HEK293 (cell line): ENCODE measurements around the gene PLCD1.

Source experiments
- EGR2 ChIP-seq: fragments of 450-650 bp; formaldehyde crosslinking; IDR thresholded peaks from 2 replicates; pipeline ENCODE4 v1.5.1; 2016; ENCODE audit warnings: low read depth, missing biosample characterization, missing genetic modification characterization
- GLIS1 ChIP-seq: fragments of 450-650 bp; formaldehyde crosslinking; IDR thresholded peaks from 2 replicates; pipeline ENCODE4 v1.5.1; 2016; ENCODE audit warnings: missing biosample characterization, missing genetic modification characterization
- HOXD13 ChIP-seq: sonication (generic); formaldehyde crosslinking; IDR thresholded peaks from 2 replicates; pipeline ENCODE4 v1.8.0; 2022; ENCODE audit warnings: missing genetic modification reagents, borderline replicate concordance
- KLF1 ChIP-seq: fragments of 450-650 bp; formaldehyde crosslinking; IDR thresholded peaks from 2 replicates; pipeline ENCODE4 v1.5.1; 2016; ENCODE audit warnings: missing biosample characterization, missing genetic modification characterization
- KLF17 ChIP-seq: fragments of 450-650 bp; formaldehyde crosslinking; IDR thresholded peaks from 2 replicates; pipeline ENCODE4 v1.5.1; 2016; ENCODE audit warnings: missing biosample characterization, missing genetic modification characterization
- MEIS1 ChIP-seq: sonication (generic); formaldehyde crosslinking; IDR thresholded peaks from 2 replicates; pipeline ENCODE4 v1.8.1; 2022; ENCODE audit warnings: missing genetic modification reagents, mild to moderate bottlenecking, borderline replicate concordance
- PRDM6 ChIP-seq: fragments of 450-650 bp; formaldehyde crosslinking; IDR thresholded peaks from 2 replicates; pipeline ENCODE4 v1.5.1; 2017; ENCODE audit warnings: missing biosample characterization, missing genetic modification characterization
- SALL2 ChIP-seq: fragments of 450-650 bp; formaldehyde crosslinking; IDR thresholded peaks from 2 replicates; pipeline ENCODE4 v1.5.0; 2017; ENCODE audit warnings: missing biosample characterization, mild to moderate bottlenecking, missing genetic modification characterization, borderline replicate concordance
- SP2 ChIP-seq: fragments of 450-650 bp; formaldehyde crosslinking; IDR thresholded peaks from 2 replicates; pipeline ENCODE4 v1.5.1; 2016; ENCODE audit warnings: missing biosample characterization, missing genetic modification characterization
- TRIM28 ChIP-seq: IDR thresholded peaks from 2 replicates; pipeline ENCODE4 v1.6.1; 2011; ENCODE audit warnings: low read length, control low read depth, borderline replicate concordance
- ZBTB26 ChIP-seq: fragments of 450-650 bp; formaldehyde crosslinking; optimal IDR thresholded peaks from 2 replicates; pipeline ENCODE3; 2016; ENCODE audit warnings: missing biosample characterization, mild to moderate bottlenecking, missing genetic modification characterization
- ZEB2 ChIP-seq: fragments of 450-650 bp; formaldehyde crosslinking; IDR thresholded peaks from 2 replicates; pipeline ENCODE4 v1.5.1; 2016; ENCODE audit warnings: missing biosample characterization, missing genetic modification characterization
- ZNF133 ChIP-seq: fragments of 450-650 bp; formaldehyde crosslinking; IDR thresholded peaks from 2 replicates; pipeline ENCODE4 v1.5.1; 2016; ENCODE audit warnings: missing biosample characterization, missing genetic modification characterization
- ZNF16 ChIP-seq: fragments of 450-650 bp; formaldehyde crosslinking; IDR thresholded peaks from 2 replicates; pipeline ENCODE4 v1.5.1; 2016; ENCODE audit warnings: low read depth, missing biosample characterization, missing genetic modification characterization
- ZNF169 ChIP-seq: fragments of 450-650 bp; formaldehyde crosslinking; IDR thresholded peaks from 2 replicates; pipeline ENCODE4 v1.5.1; 2016; ENCODE audit warnings: missing biosample characterization, missing genetic modification characterization
- ZNF174 ChIP-seq: fragments of 450-650 bp; formaldehyde crosslinking; IDR thresholded peaks from 2 replicates; pipeline ENCODE4 v1.5.0; 2017; ENCODE audit warnings: missing biosample characterization, mild to moderate bottlenecking, missing genetic modification characterization
- ZNF214 ChIP-seq: fragments of 450-650 bp; formaldehyde crosslinking; IDR thresholded peaks from 2 replicates; pipeline ENCODE4 v1.5.1; 2017; ENCODE audit warnings: missing biosample characterization, mild to moderate bottlenecking, missing genetic modification characterization, borderline replicate concordance
- ZNF280C ChIP-seq: fragments of 450-650 bp; formaldehyde crosslinking; IDR thresholded peaks from 2 replicates; pipeline ENCODE4 v1.5.1; 2016; ENCODE audit warnings: missing biosample characterization, missing genetic modification characterization
- ZNF302 ChIP-seq: fragments of 450-650 bp; formaldehyde crosslinking; IDR thresholded peaks from 2 replicates; pipeline ENCODE4 v1.5.1; 2016; ENCODE audit warnings: missing biosample characterization, missing genetic modification characterization, low read depth
- ZNF501 ChIP-seq: fragments of 450-650 bp; formaldehyde crosslinking; IDR thresholded peaks from 2 replicates; pipeline ENCODE4 v1.5.1; 2016; ENCODE audit warnings: missing biosample characterization, missing genetic modification characterization
- ZNF513 ChIP-seq: fragments of 450-650 bp; IDR thresholded peaks from 2 replicates; pipeline ENCODE4 v1.5.1; 2018; ENCODE audit warnings: missing biosample characterization, missing genetic modification characterization
- ZNF514 ChIP-seq: fragments of 450-650 bp; formaldehyde crosslinking; IDR thresholded peaks from 2 replicates; pipeline ENCODE4 v1.5.1; 2016; ENCODE audit warnings: missing biosample characterization, missing genetic modification characterization
- ZNF580 ChIP-seq: fragments of 450-650 bp; formaldehyde crosslinking; IDR thresholded peaks from 2 replicates; pipeline ENCODE4 v1.5.1; 2016; ENCODE audit warnings: missing biosample characterization, missing genetic modification characterization
- ZNF610 ChIP-seq: fragments of 450-650 bp; formaldehyde crosslinking; IDR thresholded peaks from 2 replicates; pipeline ENCODE4 v1.5.1; 2016; ENCODE audit warnings: missing biosample characterization, missing genetic modification characterization, borderline replicate concordance
- ZNF645 ChIP-seq: fragments of 450-650 bp; formaldehyde crosslinking; IDR thresholded peaks from 2 replicates; pipeline ENCODE4; 2016; ENCODE audit warnings: missing biosample characterization, missing genetic modification characterization
- ZNF654 ChIP-seq: fragments of 450-650 bp; formaldehyde crosslinking; IDR thresholded peaks from 2 replicates; pipeline ENCODE4 v1.5.1; 2016; ENCODE audit warnings: low read depth, missing biosample characterization, missing genetic modification characterization
- ZNF660 ChIP-seq: fragments of 450-650 bp; IDR thresholded peaks from 2 replicates; pipeline ENCODE4 v1.5.1; 2018; ENCODE audit warnings: missing biosample characterization, mild to moderate bottlenecking, missing genetic modification characterization
- ZNF664 ChIP-seq: fragments of 450-650 bp; formaldehyde crosslinking; IDR thresholded peaks from 2 replicates; pipeline ENCODE4 v1.5.1; 2016; ENCODE audit warnings: missing biosample characterization, missing genetic modification characterization
- ZNF792 ChIP-seq: fragments of 450-650 bp; formaldehyde crosslinking; IDR thresholded peaks from 2 replicates; pipeline ENCODE4 v1.5.1; 2016; ENCODE audit warnings: missing biosample characterization, missing genetic modification characterization
- ZSCAN4 ChIP-seq: fragments of 450-650 bp; formaldehyde crosslinking; IDR thresholded peaks from 2 replicates; pipeline ENCODE4 v1.5.1; 2017; ENCODE audit warnings: missing biosample characterization, missing genetic modification characterization

The PLCD1 gene

GRCh38 chr3:38004415-38005075, 24.9 kb downstream of the PLCD1 start (continued):
- TF ChIP-seq ZSCAN4 (tag by site-specific recombination) (no peak), ZNF214 (tag by site-specific recombination) (no peak), ZBTB26 (no peak), EGR2 (tag by site-specific recombination) (no peak), ZEB2 (tag by site-specific recombination) (no peak), ZNF580 (tag by site-specific recombination) (no peak), ZNF174 (tag by site-specific recombination) (no peak), ZNF16 (tag by site-specific recombination) (no peak), ZNF645 (tag by site-specific recombination) (no peak), ZNF280C (tag by site-specific recombination) (no peak), SALL2 (tag by site-specific recombination) (no peak), ZNF302 (tag by site-specific recombination) (no peak), KLF17 (tag by site-specific recombination) (0 out of 2 replicates have a peak, but pooled peaks have one; percentile 52), ZNF169 (tag by site-specific recombination) (no peak), ZNF654 (peak; percentile 41; the same call in 1 of the 2 replicates), ZNF501 (tag by site-specific recombination) (no peak), ZNF610 (tag by site-specific recombination) (no peak), TRIM28 (no peak), ZNF660 (no peak), ZNF513 (tag by site-specific recombination) (no peak), MEIS1 (CRISPR knock-in tag) (no peak), GLIS1 (no peak; the same call in 1 of the 2 replicates), KLF1 (tag by site-specific recombination) (peak; percentile 51), ZNF133 (tag by site-specific recombination) (peak; percentile 77), HOXD13 (no peak), SP2 (tag by site-specific recombination) (no peak), PRDM6 (tag by site-specific recombination) (no peak), ZNF792 (tag by site-specific recombination) (no peak), ZNF514 (tag by site-specific recombination) (no peak), ZNF664 (tag by site-specific recombination) (no peak)
